Measurements from ENCODE around the gene FUCA1.

GRCh38 chr1:23872421-23872820 is 4.3 kb upstream of the FUCA1 start:
- TF ChIP-seq YY1 (IDR thresholded peaks at IDR 0.05; ENCODE audit: low read depth, low read length) (no peak), SP1 (IDR thresholded peaks at IDR 0.05; ENCODE audit: low read depth, low read length) (no peak), YBX1 (IDR thresholded peaks at IDR 0.05) (no peak), NBN (IDR thresholded peaks at IDR 0.05) (no peak), CTCF (IDR thresholded peaks at IDR 0.05 in 2 of 3, conservative IDR thresholded peaks at IDR 0.05 in 1 of 3; ENCODE audit: control insufficient read depth in 2 of 3, extremely low read depth in 1 of 3, insufficient read depth in 1 of 3, low read depth in 3 of 3, low read length in 3 of 3) (no peak), RB1 (IDR thresholded peaks at IDR 0.05; ENCODE audit: borderline replicate concordance) (no peak), POLR2A (IDR thresholded peaks at IDR 0.05; ENCODE audit: low read depth, low read length) (no peak)
